ENCODE measurements around the gene USP27X. TPM values are rescaled to one million over a fixed set of nuclear protein-coding genes. Genes with fewer than 3 reads are reported as not detected.

The USP27X gene
- polyA plus RNA-seq, 1 experiment, result 4.2 TPM

DNA sequence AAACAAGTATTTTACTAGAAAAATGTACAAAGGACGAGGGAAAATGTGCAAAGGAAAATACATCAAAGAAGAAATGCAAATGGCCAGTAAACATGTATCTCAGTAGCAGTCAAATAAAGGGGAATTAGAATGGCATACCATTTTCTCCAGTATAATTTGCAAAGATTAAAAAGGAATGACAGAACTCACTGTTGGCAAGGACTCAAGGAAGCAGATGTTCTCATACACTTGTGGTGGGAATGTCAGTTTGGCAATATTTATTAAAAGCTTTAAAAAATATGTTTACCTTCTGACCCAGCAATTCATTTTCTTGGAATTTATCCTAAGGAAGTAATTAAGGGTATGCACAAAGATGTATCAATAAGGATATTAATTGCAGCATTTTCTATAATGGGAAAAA, 50.8 kb downstream of the USP27X start:
- no peaks in the 10 kb centered on the region for H3K27me3 ChIP-seq (ENCODE audit: control insufficient read depth, insufficient read depth, low read length)
- TF ChIP-seq, protein P1, sequence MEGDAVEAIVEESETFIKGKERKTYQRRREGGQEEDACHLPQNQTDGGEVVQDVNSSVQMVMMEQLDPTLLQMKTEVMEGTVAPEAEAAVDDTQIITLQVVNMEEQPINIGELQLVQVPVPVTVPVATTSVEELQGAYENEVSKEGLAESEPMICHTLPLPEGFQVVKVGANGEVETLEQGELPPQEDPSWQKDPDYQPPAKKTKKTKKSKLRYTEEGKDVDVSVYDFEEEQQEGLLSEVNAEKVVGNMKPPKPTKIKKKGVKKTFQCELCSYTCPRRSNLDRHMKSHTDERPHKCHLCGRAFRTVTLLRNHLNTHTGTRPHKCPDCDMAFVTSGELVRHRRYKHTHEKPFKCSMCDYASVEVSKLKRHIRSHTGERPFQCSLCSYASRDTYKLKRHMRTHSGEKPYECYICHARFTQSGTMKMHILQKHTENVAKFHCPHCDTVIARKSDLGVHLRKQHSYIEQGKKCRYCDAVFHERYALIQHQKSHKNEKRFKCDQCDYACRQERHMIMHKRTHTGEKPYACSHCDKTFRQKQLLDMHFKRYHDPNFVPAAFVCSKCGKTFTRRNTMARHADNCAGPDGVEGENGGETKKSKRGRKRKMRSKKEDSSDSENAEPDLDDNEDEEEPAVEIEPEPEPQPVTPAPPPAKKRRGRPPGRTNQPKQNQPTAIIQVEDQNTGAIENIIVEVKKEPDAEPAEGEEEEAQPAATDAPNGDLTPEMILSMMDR (IDR thresholded peaks at IDR 0.05; ENCODE audit: low read depth, low read length), result no peak
- ChIA-PET CTCF (no interaction called here), POLR2A (no interaction called here)
- no peaks in the 10 kb centered on the region for H3K9me3 ChIP-seq (ENCODE audit: control insufficient read depth, insufficient read depth, low read length)
- no peak for DNase-seq (ENCODE audit: low read depth, low spot score)
- H3K4me3 ChIP-seq (ENCODE audit: low read depth, low read length), result no peak overlapping the region
- no peak overlapping the region for H3K27ac ChIP-seq (ENCODE audit: low read depth, low read length)

Other genes with a start within 250 kb of the USP27X start
- not detected in 2 replicates for gene PAGE1, start 183.5 kb upstream of the USP27X start, polyA plus RNA-seq (2011; rRNA removed)
- not detected in 2 replicates for gene PAGE4, start 50.2 kb upstream of the USP27X start, polyA plus RNA-seq (2011; rRNA removed)
- 1.9 and 2.2 TPM in 2 replicates for gene CLCN5, start 43.1 kb downstream of the USP27X start, polyA plus RNA-seq (2011; rRNA removed)